Measurements from ENCODE around the gene TOE1. TPM values are rescaled to one million over a fixed set of nuclear protein-coding genes. Genes with fewer than 3 reads are reported as not detected.

TOE1 gene
- total and polyA plus RNA-seq, 2 of the 8 experiments (the other 6 are each of a cell fraction or from before 2014, with no cell fraction given): 15.2 to 25.8 TPM

- no peak for TF ChIP-seq CHD7 (IDR thresholded peaks at IDR 0.05; ENCODE audit: insufficient replicate concordance, low read length)
- no peak for TF ChIP-seq ASH2L (IDR thresholded peaks at IDR 0.05; ENCODE audit: low read length)
- no peak for TF ChIP-seq BCL11A (IDR thresholded peaks at IDR 0.05; ENCODE audit: low read depth in 2 of 2, low read length in 2 of 2)
- no peak for TF ChIP-seq JUND (IDR thresholded peaks at IDR 0.05; ENCODE audit: low read length)
- no peak for TF ChIP-seq MAX (IDR thresholded peaks at IDR 0.05)
- TF ChIP-seq SUZ12 (IDR thresholded peaks at IDR 0.05; ENCODE audit: low read length): no peak
- TF ChIP-seq RNF2 (IDR thresholded peaks at IDR 0.05; ENCODE audit: borderline replicate concordance, low read depth, low read length, missing control alignments, poor library complexity, severe bottlenecking): no peak
- TF ChIP-seq YY1 (IDR thresholded peaks at IDR 0.05; ENCODE audit: low read depth, low read length): no peak
Observed at GRCh38 chr1:45370575-45370974, 30.6 kb downstream of the TOE1 start (continued).
